Aorta (tissue), 5 donors: Measurements from ENCODE around the gene NTPCR. TPM values are rescaled to one million over a fixed set of nuclear protein-coding genes. Genes with fewer than 3 reads are reported as not detected.

ENCODE experiments used
- ATAC-seq: fragments of 200-7000 bp; cut with Tn5 transposase; one replicate; pipeline ENCODE4 v1.9.1; 2022; ENCODE audit warnings: moderate library complexity; ENCODE audit not compliant: low FRiP score
- DNase-seq, 2 donors: peaks; one replicate each; pipeline ENCODE4 v3.0.0-alpha.2; 2020
- H3K27ac ChIP-seq, 2 donors: one replicate each; pipeline ENCODE4 v1.5.1; 2013; ENCODE audit warnings: low read length in 2 of 2, mild to moderate bottlenecking in 2 of 2, moderate library complexity in 2 of 2, control low read depth in 1 of 2, inconsistent platforms in 1 of 2, low read depth in 1 of 2
- H3K27me3 ChIP-seq, 2 donors: one replicate each; pipeline ENCODE4 v1.6.1; 2013; ENCODE audit warnings: control low read depth in 1 of 2, low read length in 1 of 2, mild to moderate bottlenecking in 1 of 2, moderate library complexity in 1 of 2; ENCODE audit not compliant: insufficient read depth in 2 of 2, control insufficient read depth in 1 of 2
- H3K36me3 ChIP-seq, 2 donors: one replicate each; pipeline ENCODE4 v1.6.1; 2013; ENCODE audit warnings: control low read depth in 1 of 2, low read length in 1 of 2, mild to moderate bottlenecking in 1 of 2; ENCODE audit not compliant: insufficient read depth in 2 of 2, control insufficient read depth in 1 of 2
- H3K4me1 ChIP-seq, 2 donors: one replicate each; pipeline ENCODE4 v1.6.1; 2013; ENCODE audit warnings: low read length in 2 of 2, control low read depth in 1 of 2, mild to moderate bottlenecking in 1 of 2, moderate library complexity in 1 of 2; ENCODE audit not compliant: insufficient read depth in 2 of 2, control insufficient read depth in 1 of 2
- H3K4me3 ChIP-seq, 2 donors: one replicate each; pipeline ENCODE4 v1.5.1; 2013; ENCODE audit warnings: low read length in 2 of 2, control low read depth in 1 of 2, mild to moderate bottlenecking in 1 of 2
- H3K9me3 ChIP-seq: one replicate; pipeline ENCODE4 v1.6.1; 2013; ENCODE audit warnings: mild to moderate bottlenecking, low read length; ENCODE audit not compliant: control insufficient read depth
- WGBS, 2 donors: extraction: QIAGEN DNeasy Blood & Tissue Kit; methylation state at CpG; one replicate each; pipeline ENCODE4 v1.1.7; 2013; 5-methylcytosine and 5-hydroxymethylcytosine counted together
- intact Hi-C, 2 donors: fragments of 100-400 bp; cut with DNase I; formaldehyde crosslinking; loops; one replicate each; pipeline versions ENCODE4 v1.14.2 to v1.15.0; 2022
- polyA plus RNA-seq, 2 donors: library from polyadenylated mRNA; stranded (reverse); fragments of 200-250 nt; gene quantifications; one replicate each; pipeline ENCODE4 v1.2.3, GENCODE V29; 2013
- total RNA-seq, 2 donors: library from RNA; stranded (reverse); fragmentation: NEBNext Ultra II Directional; extraction: Animal tissue kit (Norgen Biotek cat#: 25700); gene quantifications; one replicate each; pipeline ENCODE4 v1.2.1, GENCODE V29; 2021
- donor health status: healthy with polysubstance abuse.
- donor health status: Bipolar disorder and iron deficiency.
- donor health status: DM: no; HTN: no; CAD: no.
- donor health status: DM: no; HTN: no; CAD: no.
- donor health status: DM: yes; HTN: yes; CAD: no.

NTPCR gene
- total and polyA plus RNA-seq, 4 donors, result 21.3 to 62.0 (median 31.3) TPM

- no peaks in the 10 kb centered on the region for H3K4me1 ChIP-seq
- intact Hi-C loops, result loop anchor here in 1 of 2 donors (5.0 to 10.0 kb wide), 2 partner anchors 184 to 317 kb away; partner anchors contain the start of gene SIPA1L2
- no peaks in the 10 kb centered on the region for H3K27me3 ChIP-seq
- no peak for DNase-seq
- 44 to 60% methylated on average over 1 of the region's 1 CpG for WGBS, 2 donors
- H3K9me3 ChIP-seq, result no peaks in the 10 kb centered on the region
- no peak overlapping the region for H3K27ac ChIP-seq
- H3K4me3 ChIP-seq, result peak overlapping the region in 1 of 2 donors; percentile 67
- no peak for ATAC-seq
- H3K36me3 ChIP-seq, result no peaks in the 10 kb centered on the region
Observed at GRCh38 chr1:232951605-232952004, 1.2 kb downstream of the NTPCR start.

- Histone ChIP-seq H3K27me3 (no peaks in the 10 kb centered on the region), H3K36me3 (peaks cover 0 to 2% of the 10 kb centered on the region in 2 donors), H3K9me3 (no peaks in the 10 kb centered on the region), H3K4me3 (no peak overlapping the region), H3K4me1 (no peaks in the 10 kb centered on the region), H3K27ac (no peak overlapping the region)
- no peak for ATAC-seq
- DNase-seq, result no peak
- intact Hi-C loops, result loop anchor here in 1 of 2 donors (5.0 to 10.0 kb wide), 2 partner anchors 186 to 318 kb away; partner anchors contain the start of gene SIPA1L2
- 78 to 85% methylated on average over 2 of the region's 2 CpGs for WGBS, 2 donors
Observed at GRCh38 chr1:232952514-232953499, 2.4 kb downstream of the NTPCR start.

- DNase-seq (no peak), ATAC-seq (no peak)
- peaks cover 0 to 8% of the 10 kb centered on the region in 2 donors for H3K36me3 ChIP-seq
- peaks cover 5% of the 10 kb centered on the region for H3K9me3 ChIP-seq
- H3K4me1 ChIP-seq, result no peaks in the 10 kb centered on the region
- intact Hi-C loops, result loop anchor here in 1 of 2 donors (5.0 to 10.0 kb wide), 2 partner anchors 187 to 320 kb away; partner anchors contain the start of gene SIPA1L2
- no peaks in the 10 kb centered on the region for H3K27me3 ChIP-seq
- H3K4me3 ChIP-seq, result no peak overlapping the region
- 70 to 73% methylated on average over 4 of the region's 4 CpGs for WGBS, 2 donors
- H3K27ac ChIP-seq, result no peak overlapping the region
Observed at GRCh38 chr1:232954594-232955365, 4.4 kb downstream of the NTPCR start.

GRCh38 chr1:232956081-232956480, 5.7 kb downstream of the NTPCR start:
- peaks cover 5% of the 10 kb centered on the region for H3K9me3 ChIP-seq
- DNase-seq, result no peak
- no peaks in the 10 kb centered on the region for H3K27me3 ChIP-seq
- H3K4me1 ChIP-seq, result no peaks in the 10 kb centered on the region
- H3K27ac ChIP-seq, result no peak overlapping the region
- no peak overlapping the region for H3K4me3 ChIP-seq
- intact Hi-C loops, result loop anchor here in 1 of 2 donors (10.0 kb wide), 1 partner anchor 321 kb away; the partner anchor contains the start of gene SIPA1L2
- peaks cover 0 to 8% of the 10 kb centered on the region in 2 donors for H3K36me3 ChIP-seq
- 95 to 97% methylated on average over 6 of the region's 6 CpGs for WGBS, 2 donors
- ATAC-seq, result no peak

- no peak overlapping the region for H3K4me3 ChIP-seq
Observed at GRCh38 chr1:232958067-232958466, 7.7 kb downstream of the NTPCR start.

GRCh38 chr1:232962761-232963745, 12.6 kb downstream of the NTPCR start:
- Histone ChIP-seq H3K4me3 (no peak overlapping the region), H3K9me3 (peaks cover 4% of the 10 kb centered on the region), H3K27ac (no peak overlapping the region), H3K27me3 (no peaks in the 10 kb centered on the region), H3K36me3 (peaks cover 5 to 6% of the 10 kb centered on the region in 2 donors), H3K4me1 (no peaks in the 10 kb centered on the region)
- intact Hi-C loops, result no loop called here
- 46 to 51% methylated on average over 10 of the region's 10 CpGs for WGBS, 2 donors
- no peak for DNase-seq
- ATAC-seq, result no peak

More at GRCh38 chr1:232958067-232958466, 7.7 kb downstream of the NTPCR start:
- H3K27ac ChIP-seq, result no peak overlapping the region
- no peak for DNase-seq
- H3K27me3 ChIP-seq, result no peaks in the 10 kb centered on the region
- no peaks in the 10 kb centered on the region for H3K4me1 ChIP-seq
- H3K9me3 ChIP-seq, result peaks cover 5% of the 10 kb centered on the region
- peaks cover 0 to 8% of the 10 kb centered on the region in 2 donors for H3K36me3 ChIP-seq
- intact Hi-C loops, result loop anchor here in 1 of 2 donors (10.0 kb wide), 1 partner anchor 323 kb away; the partner anchor contains the start of gene SIPA1L2
- ATAC-seq, result no peak
- WGBS, 2 donors, result 100% methylated on average over 1 of the region's 1 CpG

DNA sequence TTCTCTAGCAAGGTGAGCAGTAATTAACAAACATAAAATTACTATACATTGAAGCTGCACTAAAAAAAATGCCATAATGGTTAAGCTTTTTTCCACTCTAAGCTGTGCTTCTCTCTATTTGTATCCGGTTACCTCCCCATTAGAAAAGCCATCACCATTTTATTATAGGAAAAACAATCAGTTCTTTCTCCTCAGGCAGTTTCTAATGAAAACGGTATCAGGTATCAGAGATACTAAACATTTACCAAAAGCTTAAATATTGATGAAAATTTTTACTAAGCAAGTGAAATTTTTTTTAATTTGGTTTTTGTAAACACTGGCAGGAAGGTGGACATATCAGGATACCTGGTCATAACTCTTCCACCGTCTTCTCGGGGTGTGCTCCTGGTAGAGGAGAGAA, 14.2 kb downstream of the NTPCR start:
- intact Hi-C loops, result no loop called here
- Histone ChIP-seq H3K4me1 (no peaks in the 10 kb centered on the region), H3K4me3 (no peak overlapping the region), H3K27ac (no peak overlapping the region), H3K9me3 (no peaks in the 10 kb centered on the region), H3K27me3 (no peaks in the 10 kb centered on the region), H3K36me3 (peaks cover 7 to 8% of the 10 kb centered on the region in 2 donors)
- 94 to 96% methylated on average over 4 of the region's 4 CpGs for WGBS, 2 donors
- no peak for ATAC-seq
- DNase-seq, result no peak
